Measurements from ENCODE around the gene EEF1E1.

- TF ChIP-seq, protein P1, sequence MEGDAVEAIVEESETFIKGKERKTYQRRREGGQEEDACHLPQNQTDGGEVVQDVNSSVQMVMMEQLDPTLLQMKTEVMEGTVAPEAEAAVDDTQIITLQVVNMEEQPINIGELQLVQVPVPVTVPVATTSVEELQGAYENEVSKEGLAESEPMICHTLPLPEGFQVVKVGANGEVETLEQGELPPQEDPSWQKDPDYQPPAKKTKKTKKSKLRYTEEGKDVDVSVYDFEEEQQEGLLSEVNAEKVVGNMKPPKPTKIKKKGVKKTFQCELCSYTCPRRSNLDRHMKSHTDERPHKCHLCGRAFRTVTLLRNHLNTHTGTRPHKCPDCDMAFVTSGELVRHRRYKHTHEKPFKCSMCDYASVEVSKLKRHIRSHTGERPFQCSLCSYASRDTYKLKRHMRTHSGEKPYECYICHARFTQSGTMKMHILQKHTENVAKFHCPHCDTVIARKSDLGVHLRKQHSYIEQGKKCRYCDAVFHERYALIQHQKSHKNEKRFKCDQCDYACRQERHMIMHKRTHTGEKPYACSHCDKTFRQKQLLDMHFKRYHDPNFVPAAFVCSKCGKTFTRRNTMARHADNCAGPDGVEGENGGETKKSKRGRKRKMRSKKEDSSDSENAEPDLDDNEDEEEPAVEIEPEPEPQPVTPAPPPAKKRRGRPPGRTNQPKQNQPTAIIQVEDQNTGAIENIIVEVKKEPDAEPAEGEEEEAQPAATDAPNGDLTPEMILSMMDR (IDR thresholded peaks at IDR 0.05): no peak
- no peak for TF ChIP-seq ZFX (IDR thresholded peaks at IDR 0.05; ENCODE audit: borderline replicate concordance)
These were observed 31.6 kb downstream of the EEF1E1 start for GRCh38 chr6:8070718-8071117.
